ENCODE data around the gene PTPRH.

The PTPRH gene

GRCh38 chr19:55196803-55197202 lies 12.5 kb downstream of the PTPRH start:
- peaks cover 37% of the 10 kb centered on the region for H3K27me3 ChIP-seq
- no peaks in the 10 kb centered on the region for H3K4me1 ChIP-seq (ENCODE audit: control insufficient read depth in 1 of 2, insufficient read depth in 1 of 2, low read depth in 1 of 2, low read length in 1 of 2)
- H3K4me3 ChIP-seq (ENCODE audit: low read depth in 1 of 2, low read length in 1 of 2) = no peak overlapping the region
- no peak overlapping the region for H3K27ac ChIP-seq
- H3K36me3 ChIP-seq = no peaks in the 10 kb centered on the region
- no peak for TF ChIP-seq CTCF (IDR thresholded peaks at IDR 0.05)
- no peaks in the 10 kb centered on the region for H3K9me3 ChIP-seq

GRCh38 chr19:55193481-55193880 lies 15.8 kb downstream of the PTPRH start:
- Histone ChIP-seq H3K4me1 (ENCODE audit: control insufficient read depth in 1 of 2, insufficient read depth in 1 of 2, low read depth in 1 of 2, low read length in 1 of 2) (no peaks in the 10 kb centered on the region), H3K4me3 (ENCODE audit: low read depth in 1 of 2, low read length in 1 of 2) (no peak overlapping the region), H3K27ac (no peak overlapping the region), H3K36me3 (no peaks in the 10 kb centered on the region), H3K27me3 (peaks cover 37% of the 10 kb centered on the region), H3K9me3 (no peaks in the 10 kb centered on the region)
- no peak for TF ChIP-seq CTCF (IDR thresholded peaks at IDR 0.05)

- Histone ChIP-seq H3K4me3 (ENCODE audit: low read depth in 1 of 2, low read length in 1 of 2) (no peak overlapping the region), H3K36me3 (no peaks in the 10 kb centered on the region), H3K27me3 (peaks cover 33% of the 10 kb centered on the region), H3K9me3 (no peaks in the 10 kb centered on the region), H3K4me1 (ENCODE audit: control insufficient read depth in 1 of 2, insufficient read depth in 1 of 2, low read depth in 1 of 2, low read length in 1 of 2) (no peaks in the 10 kb centered on the region), H3K27ac (no peak overlapping the region)
- TF ChIP-seq CTCF (IDR thresholded peaks at IDR 0.05) = no peak
Measured at GRCh38 chr19:55189403-55189835, 19.9 kb downstream of the PTPRH start.

- Histone ChIP-seq H3K4me1 (ENCODE audit: control insufficient read depth in 1 of 2, insufficient read depth in 1 of 2, low read depth in 1 of 2, low read length in 1 of 2) (no peaks in the 10 kb centered on the region), H3K36me3 (no peaks in the 10 kb centered on the region), H3K27ac (no peak overlapping the region), H3K9me3 (no peaks in the 10 kb centered on the region), H3K4me3 (ENCODE audit: low read depth in 1 of 2, low read length in 1 of 2) (no peak overlapping the region), H3K27me3 (peaks cover 28% of the 10 kb centered on the region)
- no peak for TF ChIP-seq CTCF (IDR thresholded peaks at IDR 0.05)
Measured at GRCh38 chr19:55188625-55189024, 20.7 kb downstream of the PTPRH start.

- Histone ChIP-seq H3K4me3 (ENCODE audit: low read depth in 1 of 2, low read length in 1 of 2) (no peak overlapping the region), H3K27ac (no peak overlapping the region), H3K27me3 (peaks cover 30% of the 10 kb centered on the region), H3K4me1 (ENCODE audit: control insufficient read depth in 1 of 2, insufficient read depth in 1 of 2, low read depth in 1 of 2, low read length in 1 of 2) (no peaks in the 10 kb centered on the region), H3K9me3 (no peaks in the 10 kb centered on the region), H3K36me3 (no peaks in the 10 kb centered on the region)
- TF ChIP-seq CTCF (IDR thresholded peaks at IDR 0.05) = no peak
Measured at GRCh38 chr19:55186080-55186479, 23.2 kb downstream of the PTPRH start.

- no peak overlapping the region for H3K4me3 ChIP-seq (ENCODE audit: low read depth in 1 of 2, low read length in 1 of 2)
- peaks cover 69% of the 10 kb centered on the region for H3K27me3 ChIP-seq
- H3K4me1 ChIP-seq (ENCODE audit: control insufficient read depth in 1 of 2, insufficient read depth in 1 of 2, low read depth in 1 of 2, low read length in 1 of 2) = no peaks in the 10 kb centered on the region
- TF ChIP-seq CTCF (IDR thresholded peaks at IDR 0.05) = no peak
- H3K27ac ChIP-seq = no peak overlapping the region
- H3K9me3 ChIP-seq = no peaks in the 10 kb centered on the region
- no peaks in the 10 kb centered on the region for H3K36me3 ChIP-seq
Measured at GRCh38 chr19:55181740-55182139, 27.6 kb downstream of the PTPRH start.
